Gastroesophageal sphincter (tissue), 4 donors: Measurements from ENCODE around the gene MAML2. TPM values are rescaled to one million over a fixed set of nuclear protein-coding genes. Genes with fewer than 3 reads are reported as not detected.

Experiments used
- ATAC-seq: fragments of 150-250 bp; one replicate; pipeline ENCODE4 v1.9.1; 2016; ENCODE audit warnings: mild to moderate bottlenecking, moderate library complexity
- H3K27ac ChIP-seq, 4 donors: fragments of 200-600 bp; sonication (generic) in 3 of 4; 1 replicate in 3 of 4; 2 replicates in 1 of 4; pipeline ENCODE4 v1.5.1; 2016 to 2019
- H3K27me3 ChIP-seq: fragments of 200-600 bp; sonication (generic); one replicate; pipeline ENCODE4 v1.5.1; 2019
- H3K36me3 ChIP-seq, 2 donors: fragments of 200-600 bp; sonication (generic); one replicate each; pipeline ENCODE4 v1.5.1; 2019; ENCODE audit warnings: control low read depth in 1 of 2
- H3K4me1 ChIP-seq, 3 donors: fragments of 200-600 bp; sonication (generic); 1 replicate in 2 of 3; 2 replicates in 1 of 3; pipeline ENCODE4 v1.5.1; 2016 to 2019; ENCODE audit warnings: control low read depth in 2 of 3
- H3K4me3 ChIP-seq, 2 donors: fragments of 200-600 bp; sonication (generic); one replicate each; pipeline ENCODE4 v1.5.1; 2019; ENCODE audit warnings: mild to moderate bottlenecking in 1 of 2, moderate library complexity in 1 of 2
- H3K9me3 ChIP-seq, 3 donors: fragments of 200-600 bp; sonication (generic); one replicate each; pipeline ENCODE4 v1.5.1; 2017 to 2019; ENCODE audit warnings: control low read depth in 2 of 3
- CTCF ChIP-seq, 4 experiments: fragments of 200-600 bp in 2 of 4; fragments of 450-650 bp in 2 of 4; sonication (generic) in 1 of 4; IDR thresholded peaks; one replicate each; pipeline ENCODE4 v1.5.1; 2017 to 2019; ENCODE audit warnings: antibody characterized with exemption in 4 of 4, mild to moderate bottlenecking in 2 of 4, moderate library complexity in 2 of 4
- EP300 ChIP-seq: sonication (generic); formaldehyde crosslinking; IDR thresholded peaks from one replicate; pipeline ENCODE4 v1.6.1; 2017; ENCODE audit warnings: antibody characterized with exemption, mild to moderate bottlenecking
- POLR2A ChIP-seq, 2 donors: fragments of 450-650 bp; IDR thresholded peaks; one replicate each; pipeline ENCODE4 v1.6.1; 2017; ENCODE audit warnings: antibody characterized with exemption in 2 of 2, mild to moderate bottlenecking in 2 of 2, moderate library complexity in 1 of 2
- POLR2AphosphoS5 ChIP-seq: sonication (generic); formaldehyde crosslinking; IDR thresholded peaks from one replicate; pipeline ENCODE4 v1.6.1; 2017; ENCODE audit warnings: antibody characterized with exemption
- WGBS, 2 donors: methylation state at CpG; one replicate each; pipeline ENCODE4 v1.1.5; 2018; ENCODE audit warnings: low coverage in 1 of 2; 5-methylcytosine and 5-hydroxymethylcytosine counted together
- total RNA-seq, 4 donors: library from RNA; depleted of rRNA; stranded (reverse); fragments of >200 nt; gene quantifications; one replicate each; pipeline ENCODE4 v1.1.0, GENCODE V29; 2016

The MAML2 gene
- total RNA-seq, 4 donors from 2014 or later = 15.8 to 31.8 (median 23.7) TPM

- H3K27ac ChIP-seq = peak overlapping the region in 3 of 4 donors; percentile 24 to 58 (median 49)
These were observed 28.5 kb downstream of the MAML2 start for GRCh38 chr11:96314326-96315020.

GRCh38 chr11:96313163-96313562, 29.8 kb downstream of the MAML2 start:
- Histone ChIP-seq H3K27me3 (no peaks in the 10 kb centered on the region), H3K36me3 (peaks cover 0 to 6% of the 10 kb centered on the region in 2 donors), H3K9me3 (no peaks in the 10 kb centered on the region), H3K27ac (peak overlapping the region in 1 of 4 donors; percentile 2), H3K4me3 (no peak overlapping the region), H3K4me1 (peaks cover 26 to 93% (median 27%) of the 10 kb centered on the region in 3 donors)
- WGBS, 2 donors = 66 to 79% methylated on average over 5 to 6 of the region's 6 CpGs
- no peak for TF ChIP-seq POLR2A (IDR thresholded peaks at IDR 0.05)
- TF ChIP-seq EP300 = no peak
- no peak for TF ChIP-seq POLR2AphosphoS5
- TF ChIP-seq CTCF (IDR thresholded peaks at IDR 0.05) = no peak
- no peak for ATAC-seq

More at GRCh38 chr11:96314326-96315020, 28.5 kb downstream of the MAML2 start:
- Histone ChIP-seq H3K4me1 (peaks cover 21 to 88% (median 27%) of the 10 kb centered on the region in 3 donors), H3K4me3 (no peak overlapping the region), H3K9me3 (no peaks in the 10 kb centered on the region), H3K27me3 (no peaks in the 10 kb centered on the region), H3K36me3 (peaks cover 0 to 6% of the 10 kb centered on the region in 2 donors)
- peak; percentile 69 for ATAC-seq
- 24 to 45% methylated on average over 2 to 4 of the region's 4 CpGs for WGBS, 2 donors
- no peak for TF ChIP-seq EP300
- no peak for TF ChIP-seq CTCF (IDR thresholded peaks at IDR 0.05)
- no peak for TF ChIP-seq POLR2A (IDR thresholded peaks at IDR 0.05)
- no peak for TF ChIP-seq POLR2AphosphoS5

GRCh38 chr11:96311120-96311568, 31.9 kb downstream of the MAML2 start:
- H3K4me3 ChIP-seq = no peak overlapping the region
- H3K27ac ChIP-seq = peak overlapping the region; percentile 51 to 61 (median 56)
- no peaks in the 10 kb centered on the region for H3K36me3 ChIP-seq
- H3K4me1 ChIP-seq = peaks cover 33 to 92% (median 39%) of the 10 kb centered on the region in 3 donors
- WGBS, 2 donors = 40% methylated on average over 2 of the region's 2 CpGs
- H3K27me3 ChIP-seq = no peaks in the 10 kb centered on the region
- no peaks in the 10 kb centered on the region for H3K9me3 ChIP-seq
- TF ChIP-seq EP300 (no peak), POLR2AphosphoS5 (peak; percentile 20), POLR2A (IDR thresholded peaks at IDR 0.05) (no peak), CTCF (IDR thresholded peaks at IDR 0.05) (no peak)
- ATAC-seq = no peak

GRCh38 chr11:96310236-96310635, 32.8 kb downstream of the MAML2 start:
- no peak overlapping the region for H3K4me3 ChIP-seq
- WGBS, 2 donors = 71 to 76% methylated on average over 1 of the region's 1 CpG
- no peaks in the 10 kb centered on the region for H3K27me3 ChIP-seq
- peaks cover 36 to 92% (median 42%) of the 10 kb centered on the region in 3 donors for H3K4me1 ChIP-seq
- H3K27ac ChIP-seq = peak overlapping the region in 2 of 4 donors; percentile 51 to 54
- no peaks in the 10 kb centered on the region for H3K9me3 ChIP-seq
- ATAC-seq = no peak
- H3K36me3 ChIP-seq = no peaks in the 10 kb centered on the region
- TF ChIP-seq EP300 = no peak
- TF ChIP-seq POLR2A (IDR thresholded peaks at IDR 0.05) = no peak
- TF ChIP-seq CTCF (IDR thresholded peaks at IDR 0.05) = no peak
- TF ChIP-seq POLR2AphosphoS5 = no peak

- Histone ChIP-seq H3K4me3 (no peak overlapping the region), H3K9me3 (no peaks in the 10 kb centered on the region), H3K4me1 (peaks cover 31 to 92% (median 42%) of the 10 kb centered on the region in 3 donors), H3K27ac (peak overlapping the region in 1 of 4 donors; percentile 26), H3K36me3 (no peaks in the 10 kb centered on the region), H3K27me3 (no peaks in the 10 kb centered on the region)
- 94 to 100% methylated on average over 2 to 3 of the region's 5 CpGs for WGBS, 2 donors
- TF ChIP-seq CTCF (IDR thresholded peaks at IDR 0.05) = no peak
- no peak for TF ChIP-seq POLR2AphosphoS5
- no peak for TF ChIP-seq EP300
- no peak for TF ChIP-seq POLR2A (IDR thresholded peaks at IDR 0.05)
- ATAC-seq = no peak
These were observed 33.4 kb downstream of the MAML2 start for GRCh38 chr11:96309643-96310017.
